GM23338 (cell line): ENCODE measurements around the gene GOLT1A. TPM values are rescaled to one million over a fixed set of nuclear protein-coding genes. Genes with fewer than 3 reads are reported as not detected.

Experiments used
- ATAC-seq: fragments of 200-7000 bp; cut with Tn5 transposase; 3 replicates; pipeline ENCODE4 v1.9.1; 2020
- DNase-seq: peaks from one replicate; pipeline ENCODE4 v3.0.0-alpha.2; 2015; ENCODE audit warnings: low spot score
- H2AFZ ChIP-seq: fragments of 200-600 bp; sonication (generic); 2 replicates; pipeline ENCODE4 v1.8.0; 2016; ENCODE audit warnings: antibody characterized with exemption, mild to moderate bottlenecking, moderate library complexity
- H3F3A ChIP-seq: fragments of 200-600 bp; sonication (generic); replicated peaks from 2 replicates; pipeline ENCODE4 v1.8.0; 2017; ENCODE audit warnings: antibody characterized with exemption, mixed run types, low read depth
- H3K27ac ChIP-seq: fragments of 200-600 bp; sonication (generic); 2 replicates; pipeline ENCODE4 v1.6.1; 2016; ENCODE audit warnings: low read depth
- H3K27me3 ChIP-seq: fragments of 200-600 bp; sonication (generic); 2 replicates; pipeline ENCODE4 v1.8.0; 2016; ENCODE audit warnings: mild to moderate bottlenecking, mixed run types, moderate library complexity; ENCODE audit not compliant: insufficient read depth
- H3K36me3 ChIP-seq: fragments of 200-600 bp; sonication (generic); 2 replicates; pipeline ENCODE4 v1.8.0; 2016; ENCODE audit warnings: mild to moderate bottlenecking; ENCODE audit not compliant: insufficient read depth
- H3K4me1 ChIP-seq: fragments of 200-600 bp; sonication (generic); 2 replicates; pipeline ENCODE4 v1.8.0; 2016; ENCODE audit warnings: mild to moderate bottlenecking, moderate library complexity; ENCODE audit not compliant: insufficient read depth
- H3K4me2 ChIP-seq: fragments of 200-600 bp; sonication (generic); 2 replicates; pipeline ENCODE4 v1.7.1; 2017; ENCODE audit warnings: mixed run types
- H3K4me3 ChIP-seq: fragments of 200-600 bp; sonication (generic); 2 replicates; pipeline ENCODE4 v1.6.1; 2016; ENCODE audit warnings: mixed run types
- H3K79me2 ChIP-seq: fragments of 200-600 bp; sonication (generic); replicated peaks from 2 replicates; pipeline ENCODE4 v1.8.0; 2017; ENCODE audit warnings: mild to moderate bottlenecking; ENCODE audit not compliant: insufficient read depth
- H3K9me2 ChIP-seq: fragments of 200-600 bp; sonication (generic); 2 replicates; pipeline ENCODE4 v1.8.0; 2017; ENCODE audit not compliant: insufficient read depth
- H4K20me1 ChIP-seq: fragments of 200-600 bp; sonication (generic); replicated peaks from 2 replicates; pipeline ENCODE4 v1.8.0; 2017; ENCODE audit warnings: mild to moderate bottlenecking; ENCODE audit not compliant: insufficient read depth
- H3K27ac Mint-ChIP-seq: 2 replicates; pipeline ENCODE4 v1.8.0; 2020; ENCODE audit warnings: inconsistent platforms, mild to moderate bottlenecking, moderate library complexity, mixed read lengths
- H3K27me3 Mint-ChIP-seq: 3 replicates; pipeline ENCODE4 v1.8.0; 2022; ENCODE audit warnings: low read depth, mild to moderate bottlenecking, moderate library complexity, mixed read lengths, inconsistent platforms; ENCODE audit not compliant: insufficient read depth, poor library complexity
- H3K36me3 Mint-ChIP-seq: 3 replicates; pipeline ENCODE4 v1.8.0; 2021; ENCODE audit warnings: low read depth, mild to moderate bottlenecking, inconsistent platforms, moderate library complexity, mixed read lengths
- H3K4me1 Mint-ChIP-seq: 3 replicates; pipeline ENCODE4 v1.8.0; 2020; ENCODE audit warnings: mild to moderate bottlenecking, inconsistent platforms, mixed read lengths
- H3K4me3 Mint-ChIP-seq: 3 replicates; pipeline ENCODE4 v1.8.0; 2021; ENCODE audit warnings: moderate library complexity, mild to moderate bottlenecking, inconsistent platforms, mixed read lengths
- H3K9me3 Mint-ChIP-seq: 3 replicates; pipeline ENCODE4 v1.8.0; 2020; ENCODE audit warnings: moderate library complexity, mild to moderate bottlenecking, inconsistent platforms, mixed read lengths
- CREB1 ChIP-seq: fragments of 250-450 bp; sonication (Bioruptor Pico); IDR thresholded peaks from 2 replicates; pipeline ENCODE4 v1.5.0; 2020; ENCODE audit warnings: low read depth, mild to moderate bottlenecking, moderate library complexity
- EZH2 ChIP-seq: fragments of 200-600 bp; sonication (generic); IDR thresholded peaks from one replicate; pipeline ENCODE4 v1.8.0; 2017; ENCODE audit warnings: antibody characterized with exemption, mild to moderate bottlenecking, low read depth; ENCODE audit not compliant: unreplicated experiment
- EZH2phosphoT487 ChIP-seq: fragments of 200-600 bp; sonication (generic); IDR thresholded peaks from one replicate; pipeline ENCODE4 v1.8.1; 2018; ENCODE audit warnings: antibody characterized with exemption; ENCODE audit not compliant: unreplicated experiment
- JUNB ChIP-seq: IDR thresholded peaks from one replicate; pipeline ENCODE4 v1.6.1; 2016; ENCODE audit warnings: antibody characterized with exemption; ENCODE audit not compliant: unreplicated experiment
- NANOG ChIP-seq: IDR thresholded peaks from 2 replicates; pipeline ENCODE4 v1.6.1; 2016; ENCODE audit warnings: antibody characterized with exemption, borderline replicate concordance
- POLR2AphosphoS5 ChIP-seq: IDR thresholded peaks from 2 replicates; pipeline ENCODE4 v1.6.1; 2016; ENCODE audit warnings: antibody characterized with exemption, low read depth
- STAT1 ChIP-seq: IDR thresholded peaks from one replicate; pipeline ENCODE4 v1.6.1; 2016; ENCODE audit warnings: antibody characterized with exemption; ENCODE audit not compliant: unreplicated experiment
- ZNF114 ChIP-seq: fragments of 250-450 bp; sonication (Bioruptor Pico); IDR thresholded peaks from 2 replicates; pipeline ENCODE4 v1.5.0; 2020; ENCODE audit warnings: mild to moderate bottlenecking, moderate library complexity
- ZNF331 ChIP-seq: fragments of 250-450 bp; sonication (Bioruptor Pico); IDR thresholded peaks from 2 replicates; pipeline ENCODE4 v1.5.0; 2020; ENCODE audit warnings: low read depth, mild to moderate bottlenecking, moderate library complexity
- polyA plus RNA-seq: library from polyadenylated mRNA; unstranded; fragments of >200 nt; fragmentation: Nextera tagmentation; extraction: Ambion mirVana; gene quantifications from 2 replicates; pipeline ENCODE4 v1.2.1, GENCODE V29; 2016
- total RNA-seq: library from RNA; depleted of rRNA; stranded (reverse); fragments of >200 nt; shearing (Covaris generic); gene quantifications from 2 replicates; pipeline ENCODE4 v1.2.3, GENCODE V29; 2014
- TF ChIP-seq, protein P1 (sequence below): fragments of 250-450 bp; sonication (Bioruptor Pico); IDR thresholded peaks from 2 replicates; pipeline ENCODE4 v1.5.0; 2020; ENCODE audit warnings: mild to moderate bottlenecking, moderate library complexity
- TF ChIP-seq, protein P2 (sequence below): IDR thresholded peaks from 2 replicates; pipeline ENCODE4 v1.6.1; 2016; ENCODE audit warnings: antibody characterized with exemption
- TF ChIP-seq, protein P3 (sequence below), 2 experiments: fragments of 200-600 bp in 1 of 2; sonication (generic) in 1 of 2; conservative IDR thresholded peaks; 2 replicates each; pipeline versions ENCODE4 v1.5.1 to v1.6.1; 2016 to 2017; ENCODE audit warnings: antibody characterized with exemption in 2 of 2, low read depth in 2 of 2, mild to moderate bottlenecking in 2 of 2, moderate library complexity in 1 of 2
- TF ChIP-seq, protein P4 (sequence below): IDR thresholded peaks from one replicate; pipeline ENCODE4 v1.6.1; 2018; ENCODE audit warnings: antibody characterized with exemption; ENCODE audit not compliant: unreplicated experiment

The GOLT1A gene
- total and polyA plus RNA-seq, 2 experiments from 2014 or later = 3.0 to 7.2 TPM

DNA sequence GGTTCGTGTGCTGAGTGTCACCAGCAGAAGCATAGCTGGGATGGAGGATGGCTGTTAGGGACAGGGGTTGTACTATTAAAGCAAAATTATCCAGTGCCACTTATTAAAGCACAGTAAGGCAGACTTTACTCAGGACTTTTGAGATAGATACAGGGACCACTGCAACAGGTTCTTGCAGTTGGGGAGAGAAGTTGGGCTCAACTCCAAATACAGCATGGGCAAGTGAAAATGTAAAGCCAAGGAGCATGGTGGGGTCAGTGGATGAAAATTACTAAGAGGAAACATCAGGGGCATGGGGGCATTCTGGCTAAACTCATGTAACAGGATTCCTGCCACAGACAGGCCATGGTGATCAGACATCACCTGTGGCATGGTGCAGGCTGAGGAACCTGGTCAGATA lies 32.7 kb downstream of the GOLT1A start:
- H3K27ac Mint-ChIP-seq = no peak overlapping the region
- no peak overlapping the region for H3K4me3 ChIP-seq
- H3K27me3 Mint-ChIP-seq = peaks cover 11% of the 10 kb centered on the region

More for the DNA sequence above, 32.7 kb downstream of the GOLT1A start:
- no peaks in the 10 kb centered on the region for H3K27me3 ChIP-seq
- no peaks in the 10 kb centered on the region for H4K20me1 ChIP-seq
- ATAC-seq (no peak), DNase-seq (no peak)
- H2AFZ ChIP-seq = no peak overlapping the region
- no peaks in the 10 kb centered on the region for H3F3A ChIP-seq
- Mint-ChIP-seq H3K9me3 (peaks cover 15% of the 10 kb centered on the region), H3K36me3 (no peaks in the 10 kb centered on the region), H3K4me1 (no peaks in the 10 kb centered on the region), H3K4me3 (no peak overlapping the region)
- H3K9me2 ChIP-seq = no peaks in the 10 kb centered on the region
- no peaks in the 10 kb centered on the region for H3K79me2 ChIP-seq
- H3K27ac ChIP-seq = no peak overlapping the region
- no peaks in the 10 kb centered on the region for H3K4me1 ChIP-seq
- no peaks in the 10 kb centered on the region for H3K36me3 ChIP-seq
- TF ChIP-seq POLR2AphosphoS5 (no peak), EZH2phosphoT487 (no peak), EZH2 (no peak), CREB1 (CRISPR knock-in tag) (no peak), NANOG (no peak), STAT1 (no peak), ZNF114 (no peak), ZNF331 (no peak), JUNB (no peak)
- TF ChIP-seq, protein P1, sequence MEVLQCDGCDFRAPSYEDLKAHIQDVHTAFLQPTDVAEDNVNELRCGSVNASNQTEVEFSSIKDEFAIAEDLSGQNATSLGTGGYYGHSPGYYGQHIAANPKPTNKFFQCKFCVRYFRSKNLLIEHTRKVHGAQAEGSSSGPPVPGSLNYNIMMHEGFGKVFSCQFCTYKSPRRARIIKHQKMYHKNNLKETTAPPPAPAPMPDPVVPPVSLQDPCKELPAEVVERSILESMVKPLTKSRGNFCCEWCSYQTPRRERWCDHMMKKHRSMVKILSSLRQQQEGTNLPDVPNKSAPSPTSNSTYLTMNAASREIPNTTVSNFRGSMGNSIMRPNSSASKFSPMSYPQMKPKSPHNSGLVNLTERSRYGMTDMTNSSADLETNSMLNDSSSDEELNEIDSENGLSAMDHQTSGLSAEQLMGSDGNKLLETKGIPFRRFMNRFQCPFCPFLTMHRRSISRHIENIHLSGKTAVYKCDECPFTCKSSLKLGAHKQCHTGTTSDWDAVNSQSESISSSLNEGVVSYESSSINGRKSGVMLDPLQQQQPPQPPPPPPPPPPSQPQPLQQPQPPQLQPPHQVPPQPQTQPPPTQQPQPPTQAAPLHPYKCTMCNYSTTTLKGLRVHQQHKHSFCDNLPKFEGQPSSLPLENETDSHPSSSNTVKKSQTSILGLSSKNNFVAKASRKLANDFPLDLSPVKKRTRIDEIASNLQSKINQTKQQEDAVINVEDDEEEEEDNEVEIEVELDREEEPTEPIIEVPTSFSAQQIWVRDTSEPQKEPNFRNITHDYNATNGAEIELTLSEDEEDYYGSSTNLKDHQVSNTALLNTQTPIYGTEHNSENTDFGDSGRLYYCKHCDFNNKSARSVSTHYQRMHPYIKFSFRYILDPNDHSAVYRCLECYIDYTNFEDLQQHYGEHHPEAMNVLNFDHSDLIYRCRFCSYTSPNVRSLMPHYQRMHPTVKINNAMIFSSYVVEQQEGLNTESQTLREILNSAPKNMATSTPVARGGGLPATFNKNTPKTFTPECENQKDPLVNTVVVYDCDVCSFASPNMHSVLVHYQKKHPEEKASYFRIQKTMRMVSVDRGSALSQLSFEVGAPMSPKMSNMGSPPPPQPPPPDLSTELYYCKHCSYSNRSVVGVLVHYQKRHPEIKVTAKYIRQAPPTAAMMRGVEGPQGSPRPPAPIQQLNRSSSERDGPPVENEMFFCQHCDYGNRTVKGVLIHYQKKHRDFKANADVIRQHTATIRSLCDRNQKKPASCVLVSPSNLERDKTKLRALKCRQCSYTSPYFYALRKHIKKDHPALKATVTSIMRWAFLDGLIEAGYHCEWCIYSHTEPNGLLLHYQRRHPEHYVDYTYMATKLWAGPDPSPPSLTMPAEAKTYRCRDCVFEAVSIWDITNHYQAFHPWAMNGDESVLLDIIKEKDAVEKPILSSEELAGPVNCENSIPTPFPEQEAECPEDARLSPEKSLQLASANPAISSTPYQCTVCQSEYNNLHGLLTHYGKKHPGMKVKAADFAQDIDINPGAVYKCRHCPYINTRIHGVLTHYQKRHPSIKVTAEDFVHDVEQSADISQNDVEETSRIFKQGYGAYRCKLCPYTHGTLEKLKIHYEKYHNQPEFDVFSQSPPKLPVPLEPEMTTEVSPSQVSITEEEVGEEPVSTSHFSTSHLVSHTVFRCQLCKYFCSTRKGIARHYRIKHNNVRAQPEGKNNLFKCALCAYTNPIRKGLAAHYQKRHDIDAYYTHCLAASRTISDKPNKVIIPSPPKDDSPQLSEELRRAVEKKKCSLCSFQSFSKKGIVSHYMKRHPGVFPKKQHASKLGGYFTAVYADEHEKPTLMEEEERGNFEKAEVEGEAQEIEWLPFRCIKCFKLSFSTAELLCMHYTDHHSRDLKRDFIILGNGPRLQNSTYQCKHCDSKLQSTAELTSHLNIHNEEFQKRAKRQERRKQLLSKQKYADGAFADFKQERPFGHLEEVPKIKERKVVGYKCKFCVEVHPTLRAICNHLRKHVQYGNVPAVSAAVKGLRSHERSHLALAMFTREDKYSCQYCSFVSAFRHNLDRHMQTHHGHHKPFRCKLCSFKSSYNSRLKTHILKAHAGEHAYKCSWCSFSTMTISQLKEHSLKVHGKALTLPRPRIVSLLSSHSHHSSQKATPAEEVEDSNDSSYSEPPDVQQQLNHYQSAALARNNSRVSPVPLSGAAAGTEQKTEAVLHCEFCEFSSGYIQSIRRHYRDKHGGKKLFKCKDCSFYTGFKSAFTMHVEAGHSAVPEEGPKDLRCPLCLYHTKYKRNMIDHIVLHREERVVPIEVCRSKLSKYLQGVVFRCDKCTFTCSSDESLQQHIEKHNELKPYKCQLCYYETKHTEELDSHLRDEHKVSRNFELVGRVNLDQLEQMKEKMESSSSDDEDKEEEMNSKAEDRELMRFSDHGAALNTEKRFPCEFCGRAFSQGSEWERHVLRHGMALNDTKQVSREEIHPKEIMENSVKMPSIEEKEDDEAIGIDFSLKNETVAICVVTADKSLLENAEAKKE (CRISPR knock-in tag) = no peak
- TF ChIP-seq, protein P2, sequence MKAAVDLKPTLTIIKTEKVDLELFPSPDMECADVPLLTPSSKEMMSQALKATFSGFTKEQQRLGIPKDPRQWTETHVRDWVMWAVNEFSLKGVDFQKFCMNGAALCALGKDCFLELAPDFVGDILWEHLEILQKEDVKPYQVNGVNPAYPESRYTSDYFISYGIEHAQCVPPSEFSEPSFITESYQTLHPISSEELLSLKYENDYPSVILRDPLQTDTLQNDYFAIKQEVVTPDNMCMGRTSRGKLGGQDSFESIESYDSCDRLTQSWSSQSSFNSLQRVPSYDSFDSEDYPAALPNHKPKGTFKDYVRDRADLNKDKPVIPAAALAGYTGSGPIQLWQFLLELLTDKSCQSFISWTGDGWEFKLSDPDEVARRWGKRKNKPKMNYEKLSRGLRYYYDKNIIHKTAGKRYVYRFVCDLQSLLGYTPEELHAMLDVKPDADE = no peak
- TF ChIP-seq, protein P3, sequence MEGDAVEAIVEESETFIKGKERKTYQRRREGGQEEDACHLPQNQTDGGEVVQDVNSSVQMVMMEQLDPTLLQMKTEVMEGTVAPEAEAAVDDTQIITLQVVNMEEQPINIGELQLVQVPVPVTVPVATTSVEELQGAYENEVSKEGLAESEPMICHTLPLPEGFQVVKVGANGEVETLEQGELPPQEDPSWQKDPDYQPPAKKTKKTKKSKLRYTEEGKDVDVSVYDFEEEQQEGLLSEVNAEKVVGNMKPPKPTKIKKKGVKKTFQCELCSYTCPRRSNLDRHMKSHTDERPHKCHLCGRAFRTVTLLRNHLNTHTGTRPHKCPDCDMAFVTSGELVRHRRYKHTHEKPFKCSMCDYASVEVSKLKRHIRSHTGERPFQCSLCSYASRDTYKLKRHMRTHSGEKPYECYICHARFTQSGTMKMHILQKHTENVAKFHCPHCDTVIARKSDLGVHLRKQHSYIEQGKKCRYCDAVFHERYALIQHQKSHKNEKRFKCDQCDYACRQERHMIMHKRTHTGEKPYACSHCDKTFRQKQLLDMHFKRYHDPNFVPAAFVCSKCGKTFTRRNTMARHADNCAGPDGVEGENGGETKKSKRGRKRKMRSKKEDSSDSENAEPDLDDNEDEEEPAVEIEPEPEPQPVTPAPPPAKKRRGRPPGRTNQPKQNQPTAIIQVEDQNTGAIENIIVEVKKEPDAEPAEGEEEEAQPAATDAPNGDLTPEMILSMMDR (conservative IDR thresholded peaks at IDR 0.05; ENCODE audit: low read depth in 2 of 2) = no peak
- TF ChIP-seq, protein P4, sequence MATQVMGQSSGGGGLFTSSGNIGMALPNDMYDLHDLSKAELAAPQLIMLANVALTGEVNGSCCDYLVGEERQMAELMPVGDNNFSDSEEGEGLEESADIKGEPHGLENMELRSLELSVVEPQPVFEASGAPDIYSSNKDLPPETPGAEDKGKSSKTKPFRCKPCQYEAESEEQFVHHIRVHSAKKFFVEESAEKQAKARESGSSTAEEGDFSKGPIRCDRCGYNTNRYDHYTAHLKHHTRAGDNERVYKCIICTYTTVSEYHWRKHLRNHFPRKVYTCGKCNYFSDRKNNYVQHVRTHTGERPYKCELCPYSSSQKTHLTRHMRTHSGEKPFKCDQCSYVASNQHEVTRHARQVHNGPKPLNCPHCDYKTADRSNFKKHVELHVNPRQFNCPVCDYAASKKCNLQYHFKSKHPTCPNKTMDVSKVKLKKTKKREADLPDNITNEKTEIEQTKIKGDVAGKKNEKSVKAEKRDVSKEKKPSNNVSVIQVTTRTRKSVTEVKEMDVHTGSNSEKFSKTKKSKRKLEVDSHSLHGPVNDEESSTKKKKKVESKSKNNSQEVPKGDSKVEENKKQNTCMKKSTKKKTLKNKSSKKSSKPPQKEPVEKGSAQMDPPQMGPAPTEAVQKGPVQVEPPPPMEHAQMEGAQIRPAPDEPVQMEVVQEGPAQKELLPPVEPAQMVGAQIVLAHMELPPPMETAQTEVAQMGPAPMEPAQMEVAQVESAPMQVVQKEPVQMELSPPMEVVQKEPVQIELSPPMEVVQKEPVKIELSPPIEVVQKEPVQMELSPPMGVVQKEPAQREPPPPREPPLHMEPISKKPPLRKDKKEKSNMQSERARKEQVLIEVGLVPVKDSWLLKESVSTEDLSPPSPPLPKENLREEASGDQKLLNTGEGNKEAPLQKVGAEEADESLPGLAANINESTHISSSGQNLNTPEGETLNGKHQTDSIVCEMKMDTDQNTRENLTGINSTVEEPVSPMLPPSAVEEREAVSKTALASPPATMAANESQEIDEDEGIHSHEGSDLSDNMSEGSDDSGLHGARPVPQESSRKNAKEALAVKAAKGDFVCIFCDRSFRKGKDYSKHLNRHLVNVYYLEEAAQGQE = no peak
- no peak overlapping the region for H3K4me2 ChIP-seq
